ENCODE results near the gene PAPOLA.
A peak's percentile ranks its signal among the peaks of the same experiment; 100 is the strongest.

Gene PAPOLA

DNA sequence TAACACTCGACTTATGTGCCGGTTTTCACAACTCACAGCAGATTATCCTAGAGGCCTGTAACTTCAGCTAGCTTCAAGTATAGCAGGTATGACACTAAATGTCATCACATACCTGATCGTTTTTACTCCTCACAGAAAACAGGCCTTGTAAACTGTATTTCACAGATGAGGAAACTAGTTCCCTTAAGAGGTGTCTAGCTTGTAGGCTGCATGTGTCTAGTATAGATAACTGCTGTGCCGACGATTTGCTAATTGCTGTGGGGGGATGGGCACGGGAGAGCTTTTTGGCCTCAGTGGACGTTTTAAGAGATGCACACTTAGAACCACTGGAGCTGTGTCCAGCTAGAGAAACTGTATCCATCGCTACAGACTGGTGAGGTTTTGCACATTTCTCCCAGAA is 78.8 kb downstream of the PAPOLA start:
- no peak overlapping the region for H2AFZ ChIP-seq (ENCODE audit: low read depth, low read length)
- no peak overlapping the region for H3K27ac ChIP-seq (ENCODE audit: low read length, poor library complexity, severe bottlenecking)
- H3K4me1 ChIP-seq (ENCODE audit: control insufficient read depth, insufficient read depth, low read depth, low read length): no peaks in the 10 kb centered on the region
- H2AK5ac ChIP-seq (ENCODE audit: low read length, severe bottlenecking): no peak overlapping the region
- no peak overlapping the region for H3K23ac ChIP-seq (ENCODE audit: low read length in 2 of 2)
- H3K9ac ChIP-seq (ENCODE audit: low read length): no peak overlapping the region
- H3K18ac ChIP-seq (ENCODE audit: low read depth in 1 of 2, low read length in 2 of 2): no peak overlapping the region
- no peak overlapping the region for H3K14ac ChIP-seq (ENCODE audit: low read length in 2 of 2)
- no peak overlapping the region for H4K91ac ChIP-seq (ENCODE audit: low read length)
- no peak overlapping the region for H2BK120ac ChIP-seq (ENCODE audit: low read depth, low read length)
- no peak overlapping the region for H2BK15ac ChIP-seq (ENCODE audit: low read depth, poor library complexity, severe bottlenecking)
- no peaks in the 10 kb centered on the region for H3K9me3 ChIP-seq (ENCODE audit: control insufficient read depth, low read length)
- H3K4me3 ChIP-seq (ENCODE audit: insufficient read depth in 1 of 2, low read depth in 1 of 2, low read length in 2 of 2): no peak overlapping the region
- DNase-seq: no peak
- no peak overlapping the region for H3K4me2 ChIP-seq (ENCODE audit: low read length, poor library complexity, severe bottlenecking)
- peaks cover 1% of the 10 kb centered on the region for H3K79me1 ChIP-seq (replicated peaks; ENCODE audit: low read length, poor library complexity, severe bottlenecking)
- WGBS: 88% methylated on average over 8 of the region's 8 CpGs
- peaks cover 0 to 16% of the 10 kb centered on the region in 2 experiments for H3K36me3 ChIP-seq (ENCODE audit: control insufficient read depth in 1 of 2, insufficient read depth in 2 of 2, low read depth in 1 of 2, low read length in 2 of 2)
- no peak overlapping the region for H4K8ac ChIP-seq (ENCODE audit: low read length)
- no peak overlapping the region for H3K4ac ChIP-seq (ENCODE audit: low read depth in 1 of 2, low read length in 2 of 2)
- no peak overlapping the region for H2BK12ac ChIP-seq (ENCODE audit: low read length in 2 of 2)
- H3K27me3 ChIP-seq (ENCODE audit: control insufficient read depth in 1 of 2, insufficient read depth in 1 of 2, low read length in 2 of 2): peaks cover 23 to 37% of the 10 kb centered on the region in 2 experiments
- H2BK5ac ChIP-seq (ENCODE audit: low read depth, low read length, poor library complexity, severe bottlenecking): no peak overlapping the region

DNA sequence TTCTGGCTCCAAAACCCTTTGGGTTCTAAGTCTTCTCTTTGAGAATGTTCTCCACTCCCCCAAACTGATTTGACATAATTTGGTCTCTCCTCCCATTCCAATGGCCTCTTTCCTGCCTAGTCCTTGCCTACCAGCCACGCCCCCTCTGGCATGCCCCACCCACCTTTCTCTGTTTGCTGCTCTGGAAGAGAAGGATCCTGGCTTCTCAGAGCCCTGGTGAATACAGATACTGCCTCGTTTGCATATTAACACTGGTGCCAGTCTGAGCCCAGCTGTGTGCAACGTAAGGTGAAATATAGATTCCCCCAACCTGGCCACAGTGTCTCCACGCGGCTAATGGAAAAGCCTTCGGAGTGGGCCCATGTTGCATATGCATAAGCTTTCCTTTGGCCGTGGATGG is 79.7 kb downstream of the PAPOLA start:
- WGBS: 83% methylated on average over 7 of the region's 7 CpGs

DNA sequence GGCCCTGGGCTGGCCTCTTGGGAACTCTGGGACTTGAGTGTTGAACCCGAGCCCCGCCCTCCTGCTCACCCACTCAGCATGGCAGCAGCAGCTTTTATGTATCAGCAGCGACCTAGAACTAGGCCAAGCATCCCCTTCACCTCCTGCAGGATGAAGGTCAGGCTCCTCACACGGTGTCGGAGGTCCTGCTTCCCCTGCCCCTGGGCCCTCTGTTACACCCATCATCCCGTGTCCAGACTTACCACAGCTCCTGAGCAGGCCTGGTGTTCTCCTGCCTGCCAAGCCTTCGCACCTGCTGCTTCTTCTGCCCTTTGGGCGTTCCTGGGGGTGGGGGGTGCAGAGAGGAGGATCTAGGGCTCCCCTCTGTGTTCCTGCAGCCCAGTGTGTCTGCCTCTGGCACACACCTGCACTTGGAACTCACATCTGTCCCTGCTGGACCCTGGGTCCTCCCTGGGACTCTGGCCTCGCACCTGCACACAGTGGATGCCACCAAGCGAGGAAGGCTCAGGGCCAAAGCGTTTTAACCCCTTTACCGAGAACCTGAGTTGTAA is 80.3 kb downstream of the PAPOLA start:
- WGBS: 81% methylated on average over 12 of the region's 12 CpGs
- H3K4me3 ChIP-seq (ENCODE audit: insufficient read depth in 1 of 2, low read depth in 1 of 2, low read length in 2 of 2): no peak overlapping the region
- H2AK5ac ChIP-seq (ENCODE audit: low read length, severe bottlenecking): no peak overlapping the region

More for the DNA sequence above, 79.7 kb downstream of the PAPOLA start:
- Histone ChIP-seq H3K4me2 (ENCODE audit: low read length, poor library complexity, severe bottlenecking) (no peak overlapping the region), H3K4ac (ENCODE audit: low read depth in 1 of 2, low read length in 2 of 2) (peak overlapping the region in 1 of 2 experiments; percentile 37), H2AFZ (ENCODE audit: low read depth, low read length) (no peak overlapping the region), H3K9ac (ENCODE audit: low read length) (no peak overlapping the region), H3K23ac (ENCODE audit: low read length in 2 of 2) (no peak overlapping the region), H2BK15ac (ENCODE audit: low read depth, poor library complexity, severe bottlenecking) (no peak overlapping the region), H3K4me1 (ENCODE audit: control insufficient read depth, insufficient read depth, low read depth, low read length) (no peaks in the 10 kb centered on the region), H3K79me1 (replicated peaks; ENCODE audit: low read length, poor library complexity, severe bottlenecking) (no peaks in the 10 kb centered on the region), H2BK120ac (ENCODE audit: low read depth, low read length) (no peak overlapping the region), H3K18ac (ENCODE audit: low read depth in 1 of 2, low read length in 2 of 2) (no peak overlapping the region), H4K8ac (ENCODE audit: low read length) (no peak overlapping the region), H3K36me3 (ENCODE audit: control insufficient read depth in 1 of 2, insufficient read depth in 2 of 2, low read depth in 1 of 2, low read length in 2 of 2) (peaks cover 0 to 12% of the 10 kb centered on the region in 2 experiments), H2AK5ac (ENCODE audit: low read length, severe bottlenecking) (no peak overlapping the region), H3K9me3 (ENCODE audit: control insufficient read depth, low read length) (no peaks in the 10 kb centered on the region), H3K27me3 (ENCODE audit: control insufficient read depth in 1 of 2, insufficient read depth in 1 of 2, low read length in 2 of 2) (peaks cover 25 to 45% of the 10 kb centered on the region in 2 experiments), H2BK12ac (ENCODE audit: low read length in 2 of 2) (no peak overlapping the region), H3K4me3 (ENCODE audit: insufficient read depth in 1 of 2, low read depth in 1 of 2, low read length in 2 of 2) (no peak overlapping the region), H3K27ac (ENCODE audit: low read length, poor library complexity, severe bottlenecking) (no peak overlapping the region), H4K91ac (ENCODE audit: low read length) (no peak overlapping the region), H2BK5ac (ENCODE audit: low read depth, low read length, poor library complexity, severe bottlenecking) (no peak overlapping the region), H3K14ac (ENCODE audit: low read length in 2 of 2) (no peak overlapping the region)
- DNase-seq: no peak

DNA sequence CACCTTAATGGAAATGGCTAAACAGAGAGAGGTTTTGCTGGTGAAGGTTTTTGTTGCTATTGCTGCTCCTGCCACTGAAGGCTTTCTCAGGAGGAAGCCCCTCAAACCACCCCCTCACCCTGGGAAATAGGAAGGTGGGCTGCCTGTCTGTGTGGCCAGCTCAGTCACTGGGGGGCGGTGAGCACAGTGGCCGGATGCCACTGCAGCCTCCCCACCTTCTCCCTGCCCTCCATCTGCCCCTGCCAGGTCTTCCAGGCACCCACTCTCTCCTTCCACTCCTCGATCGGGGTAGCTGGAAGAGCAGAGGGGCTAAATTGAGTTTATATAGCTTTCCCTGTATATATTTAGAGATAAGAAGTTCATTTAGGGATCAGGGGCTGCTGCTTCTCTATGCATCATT is 80.8 kb downstream of the PAPOLA start:
- Histone ChIP-seq H3K23ac (ENCODE audit: low read length in 2 of 2) (no peak overlapping the region), H3K4me1 (ENCODE audit: control insufficient read depth, insufficient read depth, low read depth, low read length) (no peaks in the 10 kb centered on the region)
- no peak for DNase-seq

More for the DNA sequence above, 80.3 kb downstream of the PAPOLA start:
- no peak for DNase-seq
- H2BK120ac ChIP-seq (ENCODE audit: low read depth, low read length): no peak overlapping the region
- no peak overlapping the region for H3K4me2 ChIP-seq (ENCODE audit: low read length, poor library complexity, severe bottlenecking)
- no peak overlapping the region for H3K9ac ChIP-seq (ENCODE audit: low read length)
- H3K79me1 ChIP-seq (replicated peaks; ENCODE audit: low read length, poor library complexity, severe bottlenecking): no peaks in the 10 kb centered on the region
- no peak overlapping the region for H3K27ac ChIP-seq (ENCODE audit: low read length, poor library complexity, severe bottlenecking)
- no peak overlapping the region for H2BK5ac ChIP-seq (ENCODE audit: low read depth, low read length, poor library complexity, severe bottlenecking)
- H3K36me3 ChIP-seq (ENCODE audit: control insufficient read depth in 1 of 2, insufficient read depth in 2 of 2, low read depth in 1 of 2, low read length in 2 of 2): peaks cover 0 to 12% of the 10 kb centered on the region in 2 experiments
- H3K4ac ChIP-seq (ENCODE audit: low read depth in 1 of 2, low read length in 2 of 2): no peak overlapping the region
- no peak overlapping the region for H2AFZ ChIP-seq (ENCODE audit: low read depth, low read length)
- H3K14ac ChIP-seq (ENCODE audit: low read length in 2 of 2): no peak overlapping the region
- H3K23ac ChIP-seq (ENCODE audit: low read length in 2 of 2): no peak overlapping the region
- H3K9me3 ChIP-seq (ENCODE audit: control insufficient read depth, low read length): no peaks in the 10 kb centered on the region
- no peak overlapping the region for H4K8ac ChIP-seq (ENCODE audit: low read length)
- H3K27me3 ChIP-seq (ENCODE audit: control insufficient read depth in 1 of 2, insufficient read depth in 1 of 2, low read length in 2 of 2): peaks cover 25 to 48% of the 10 kb centered on the region in 2 experiments
- H2BK12ac ChIP-seq (ENCODE audit: low read length in 2 of 2): no peak overlapping the region
- H3K4me1 ChIP-seq (ENCODE audit: control insufficient read depth, insufficient read depth, low read depth, low read length): no peaks in the 10 kb centered on the region
- no peak overlapping the region for H4K91ac ChIP-seq (ENCODE audit: low read length)
- H3K18ac ChIP-seq (ENCODE audit: low read depth in 1 of 2, low read length in 2 of 2): no peak overlapping the region
- H2BK15ac ChIP-seq (ENCODE audit: low read depth, poor library complexity, severe bottlenecking): no peak overlapping the region

More for the DNA sequence above, 80.8 kb downstream of the PAPOLA start:
- Histone ChIP-seq H3K4ac (ENCODE audit: low read depth in 1 of 2, low read length in 2 of 2) (no peak overlapping the region), H3K9me3 (ENCODE audit: control insufficient read depth, low read length) (no peaks in the 10 kb centered on the region), H3K9ac (ENCODE audit: low read length) (no peak overlapping the region), H2AFZ (ENCODE audit: low read depth, low read length) (no peak overlapping the region), H3K27ac (ENCODE audit: low read length, poor library complexity, severe bottlenecking) (no peak overlapping the region), H3K14ac (ENCODE audit: low read length in 2 of 2) (no peak overlapping the region), H2BK12ac (ENCODE audit: low read length in 2 of 2) (no peak overlapping the region), H2BK120ac (ENCODE audit: low read depth, low read length) (no peak overlapping the region), H3K79me1 (replicated peaks; ENCODE audit: low read length, poor library complexity, severe bottlenecking) (no peaks in the 10 kb centered on the region), H2BK5ac (ENCODE audit: low read depth, low read length, poor library complexity, severe bottlenecking) (no peak overlapping the region), H4K91ac (ENCODE audit: low read length) (no peak overlapping the region), H4K8ac (ENCODE audit: low read length) (no peak overlapping the region), H3K4me3 (ENCODE audit: insufficient read depth in 1 of 2, low read depth in 1 of 2, low read length in 2 of 2) (no peak overlapping the region), H2AK5ac (ENCODE audit: low read length, severe bottlenecking) (no peak overlapping the region), H2BK15ac (ENCODE audit: low read depth, poor library complexity, severe bottlenecking) (no peak overlapping the region), H3K36me3 (ENCODE audit: control insufficient read depth in 1 of 2, insufficient read depth in 2 of 2, low read depth in 1 of 2, low read length in 2 of 2) (peaks cover 0 to 8% of the 10 kb centered on the region in 2 experiments), H3K18ac (ENCODE audit: low read depth in 1 of 2, low read length in 2 of 2) (no peak overlapping the region), H3K27me3 (ENCODE audit: control insufficient read depth in 1 of 2, insufficient read depth in 1 of 2, low read length in 2 of 2) (peaks cover 25 to 48% of the 10 kb centered on the region in 2 experiments), H3K4me2 (ENCODE audit: low read length, poor library complexity, severe bottlenecking) (no peak overlapping the region)
- WGBS: no CpG with 5 or more reads among the region's 4 CpGs
